Thoracic aorta (tissue), 2 donors: ENCODE results near the gene KBTBD2. TPM values are rescaled to one million over a fixed set of nuclear protein-coding genes. Genes with fewer than 3 reads are reported as not detected.
"Not testable (repeated sequence)": the region's sequence is repeated elsewhere in the genome, so short reads cannot be mapped to it uniquely, and the experiment has no call there.

ENCODE experiments used
- ATAC-seq: fragments of 150-250 bp; one replicate; pipeline ENCODE4 v1.8.0; 2017; ENCODE audit warnings: low read depth; ENCODE audit not compliant: insufficient number of reproducible peaks, low FRiP score
- DNase-seq: peaks from one replicate; pipeline ENCODE4 v3.0.0-alpha.2; 2020; ENCODE audit warnings: low spot score
- H3K27ac ChIP-seq, 2 donors: fragments of 200-600 bp; sonication (generic); 1 replicate in 1 of 2; 2 replicates in 1 of 2; pipeline ENCODE4 v1.5.1; 2016; ENCODE audit warnings: mild to moderate bottlenecking in 2 of 2, moderate library complexity in 2 of 2
- H3K27me3 ChIP-seq: fragments of 200-600 bp; sonication (generic); replicated peaks from 2 replicates; pipeline ENCODE4 v1.6.0; 2016; ENCODE audit warnings: mild to moderate bottlenecking; ENCODE audit not compliant: insufficient read depth
- H3K36me3 ChIP-seq: fragments of 200-600 bp; sonication (generic); one replicate; pipeline ENCODE4 v1.5.1; 2016
- H3K4me1 ChIP-seq, 2 donors: fragments of 200-600 bp; sonication (generic); 1 replicate in 1 of 2; 2 replicates in 1 of 2; pipeline versions ENCODE4 v1.5.1 to v1.6.0; 2016; ENCODE audit warnings: low read depth in 2 of 2, mild to moderate bottlenecking in 1 of 2; ENCODE audit not compliant: control insufficient read depth in 1 of 2
- H3K4me3 ChIP-seq: fragments of 200-600 bp; sonication (generic); 2 replicates; pipeline ENCODE4 v1.5.1; 2016; ENCODE audit warnings: mild to moderate bottlenecking
- H3K9me3 ChIP-seq: fragments of 200-600 bp; sonication (generic); 2 replicates; pipeline ENCODE4 v1.5.1; 2016
- CTCF ChIP-seq: fragments of 200-600 bp; sonication (generic); IDR thresholded peaks from one replicate; pipeline ENCODE4 v1.5.1; 2019; ENCODE audit warnings: antibody characterized with exemption
- total RNA-seq, 2 donors: library from RNA; depleted of rRNA; stranded (reverse); fragments of >200 nt; gene quantifications; one replicate each; pipeline versions ENCODE4 v1.1.0 to v1.2.3, GENCODE V29; 2016

The KBTBD2 gene
- total RNA-seq, 2 donors from 2014 or later = 24.1 to 47.9 TPM

- Histone ChIP-seq H3K36me3 (peaks cover 19% of the 10 kb centered on the region), H3K27ac (no peak overlapping the region)
- ATAC-seq = no peak
Observed at GRCh38 chr7:32930378-32930777, 38.8 kb upstream of the KBTBD2 start.

GRCh38 chr7:32929430-32930143, 38.0 kb upstream of the KBTBD2 start:
- Histone ChIP-seq H3K27me3 (no peaks in the 10 kb centered on the region), H3K36me3 (peaks cover 19% of the 10 kb centered on the region), H3K27ac (no peak overlapping the region), H3K9me3 (no peaks in the 10 kb centered on the region), H3K4me1 (no peaks in the 10 kb centered on the region), H3K4me3 (no peak overlapping the region)
- ATAC-seq (no peak), DNase-seq (no peak)
- TF ChIP-seq CTCF = no peak

More at GRCh38 chr7:32930378-32930777, 38.8 kb upstream of the KBTBD2 start:
- DNase-seq = no peak
- Histone ChIP-seq H3K27me3 (no peaks in the 10 kb centered on the region), H3K9me3 (no peaks in the 10 kb centered on the region), H3K4me1 (peaks cover 0 to under 1% of the 10 kb centered on the region in 2 donors), H3K4me3 (no peak overlapping the region)
- no peak for TF ChIP-seq CTCF

- H3K27me3 ChIP-seq = no peaks in the 10 kb centered on the region
- DNase-seq (no peak), ATAC-seq (no peak)
- H3K4me3 ChIP-seq = no peak overlapping the region
- no peak for TF ChIP-seq CTCF
- H3K9me3 ChIP-seq = no peaks in the 10 kb centered on the region
- no peaks in the 10 kb centered on the region for H3K4me1 ChIP-seq
- no peak overlapping the region for H3K27ac ChIP-seq
- H3K36me3 ChIP-seq = peaks cover 19% of the 10 kb centered on the region
Observed at GRCh38 chr7:32928785-32929298, 37.3 kb upstream of the KBTBD2 start.

GRCh38 chr7:32921896-32922295, 30.3 kb upstream of the KBTBD2 start:
- Histone ChIP-seq H3K4me1 (no peaks in the 10 kb centered on the region), H3K27ac (no peak overlapping the region), H3K9me3 (no peaks in the 10 kb centered on the region), H3K4me3 (no peak overlapping the region), H3K36me3 (peaks cover 21% of the 10 kb centered on the region), H3K27me3 (no peaks in the 10 kb centered on the region)
- DNase-seq (no peak), ATAC-seq (no peak)
- no peak for TF ChIP-seq CTCF

GRCh38 chr7:32916994-32917393, 25.4 kb upstream of the KBTBD2 start:
- not testable (repeated sequence) for H3K27me3 ChIP-seq, H3K27ac ChIP-seq, ATAC-seq, DNase-seq, H3K4me3 ChIP-seq, H3K4me1 ChIP-seq, H3K9me3 ChIP-seq
- peaks cover 22% of the 10 kb centered on the region for H3K36me3 ChIP-seq
